ENCODE measurements around the gene NAE1. TPM values are rescaled to one million over a fixed set of nuclear protein-coding genes. Genes with fewer than 3 reads are reported as not detected.

Gene NAE1
- 68.0 and 76.9 TPM in 2 replicates for total RNA-seq

DNA sequence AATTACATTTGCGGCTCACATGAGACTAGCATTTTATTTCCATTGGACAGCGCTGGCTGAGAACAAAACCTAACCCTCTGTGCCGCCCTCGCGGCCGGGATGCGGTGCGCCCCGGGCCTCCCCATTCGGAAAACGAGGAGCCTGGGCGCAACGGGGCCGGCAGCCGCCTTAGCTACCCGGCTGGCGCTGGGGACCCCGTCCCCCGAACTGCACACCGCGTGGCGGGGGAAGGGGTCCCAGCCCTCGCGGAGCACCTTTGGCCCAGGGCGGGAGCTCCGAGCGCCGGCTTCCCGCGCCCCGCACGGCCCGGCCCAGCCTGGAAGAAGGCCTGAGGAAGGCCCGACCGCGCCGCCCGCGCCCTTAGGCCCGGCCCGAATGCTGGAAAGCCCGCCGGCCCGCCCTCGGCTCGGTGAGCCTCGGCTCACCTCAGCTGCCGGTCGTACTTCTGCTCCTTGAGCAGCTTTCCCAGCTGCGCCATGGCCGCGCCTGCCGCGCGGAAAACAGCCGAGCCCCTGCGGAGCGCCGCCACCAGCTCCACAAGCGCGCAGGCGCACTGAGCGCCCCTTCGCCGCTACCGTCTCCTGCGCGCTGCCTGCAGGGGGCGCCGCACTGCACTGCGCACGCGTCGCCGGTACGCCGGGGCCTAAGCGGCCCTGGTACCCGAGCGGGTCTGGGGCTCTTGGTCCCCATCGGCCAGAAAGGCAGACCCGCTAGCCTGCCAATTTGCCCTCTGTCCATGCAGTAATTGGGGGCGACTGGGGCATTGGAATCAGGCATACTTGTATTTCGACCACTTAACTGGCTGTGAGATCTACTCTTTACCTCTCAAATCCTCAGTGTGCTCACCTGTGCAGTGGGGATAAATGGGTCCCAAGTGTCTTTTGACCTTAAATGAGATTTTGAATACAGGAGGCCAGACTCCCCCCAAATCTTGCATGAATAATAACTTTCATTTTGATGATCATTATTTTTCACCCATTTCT is at the start of gene NAE1:
TSS of gene NAE1 (minus strand) at position 555 of the 983 bp plus-strand sequence. CDS start at position 478, 77 bp downstream.

DNA sequence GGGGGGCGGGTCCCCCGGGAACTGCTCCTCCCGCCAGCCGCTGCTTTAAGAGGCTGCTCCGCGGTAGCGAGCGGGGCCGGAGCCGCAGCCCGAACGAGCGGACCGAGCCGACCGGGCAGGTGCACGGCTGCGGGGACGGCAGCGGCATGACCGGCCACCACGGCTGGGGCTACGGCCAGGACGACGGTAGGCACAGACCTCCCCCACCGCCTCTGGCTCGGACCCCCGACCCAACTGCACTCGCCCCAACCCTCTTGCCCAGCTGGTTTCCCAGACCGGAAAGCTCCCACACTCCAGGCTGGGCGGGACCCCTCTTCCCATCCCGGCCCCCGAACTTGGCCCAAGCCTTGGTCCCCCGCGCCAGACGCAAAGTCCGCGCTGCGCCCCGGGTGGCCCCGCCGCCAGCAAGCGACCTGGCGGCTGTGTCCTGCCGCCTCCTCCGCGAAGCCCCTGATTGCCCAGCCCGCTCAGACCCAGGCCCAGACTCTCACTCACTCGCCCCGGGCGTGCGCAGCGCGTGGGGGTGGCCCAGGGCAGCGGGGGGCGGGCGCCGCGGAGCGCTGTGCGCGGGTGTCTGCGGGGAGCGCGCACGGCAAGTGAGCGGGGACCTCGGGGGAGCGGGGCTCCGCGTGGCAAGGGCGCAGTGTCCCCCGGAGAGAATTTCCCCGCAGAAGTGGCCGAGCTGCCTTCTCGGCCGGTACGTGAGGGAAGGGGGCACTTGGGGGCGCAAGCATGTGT is 13.7 kb upstream of the NAE1 start, which contains the start of gene CA7:
TSS of gene CA7 (plus strand) at position 73 of the 738 bp plus-strand sequence. CDS start at position 147, 74 bp downstream.

DNA sequence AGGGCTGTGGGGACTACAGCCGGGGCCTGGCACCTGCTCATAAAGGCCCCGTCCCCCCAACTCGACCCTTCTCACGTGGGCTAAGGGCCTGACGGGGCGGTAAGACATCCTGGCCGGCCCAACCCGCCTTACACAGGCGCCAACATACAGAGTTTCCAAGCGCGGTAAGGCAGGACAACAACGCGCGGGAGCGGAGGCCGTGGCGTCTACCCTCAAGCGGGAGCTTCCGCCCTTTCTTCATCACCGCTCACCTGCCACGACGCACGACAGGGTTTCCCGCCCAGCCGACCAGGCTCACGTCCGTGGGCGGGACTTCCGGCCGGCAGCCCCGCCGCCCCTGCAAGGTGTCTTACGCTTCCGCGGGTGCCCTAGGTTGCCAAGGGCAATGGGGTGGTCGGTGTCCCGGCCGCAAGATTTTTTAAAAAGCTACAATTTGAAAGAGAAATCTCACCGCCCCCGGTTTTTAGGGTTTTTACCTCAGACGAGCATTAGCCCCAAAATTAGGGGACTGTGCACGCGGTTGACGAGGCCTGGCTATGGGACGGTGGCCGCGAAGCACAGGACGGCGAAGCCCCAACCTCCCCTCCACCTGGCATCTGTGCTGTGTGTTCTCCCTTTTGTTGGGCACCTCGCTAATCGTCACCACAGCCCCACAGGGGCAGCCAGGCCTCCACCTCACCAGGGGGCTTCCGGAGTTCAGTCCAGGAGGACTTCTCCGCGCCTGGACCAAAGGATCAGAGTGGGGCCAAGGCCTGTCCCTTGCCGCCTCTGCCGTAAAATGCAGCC is 29.3 kb downstream of the NAE1 start, which contains the start of gene TERB1:
TSS of gene TERB1 (minus strand) at position 265 of the 786 bp plus-strand sequence. CDS start 4,786 bp downstream, outside the sequence.

Other genes starting within 250 kb of the NAE1 start
- 57.2 and 73.2 TPM in 2 replicates for gene CMTM3, start 226.3 kb downstream of the NAE1 start, total RNA-seq
- gene CMTM4, start 134.2 kb downstream of the NAE1 start, total RNA-seq = 8.4 and 8.7 TPM in 2 replicates
- gene DYNC1LI2, start 79.4 kb downstream of the NAE1 start, total RNA-seq = 49.0 and 53.5 TPM in 2 replicates
- not detected in 2 replicates for gene TERB1, start 29.4 kb downstream of the NAE1 start, total RNA-seq
- not detected in 2 replicates for gene CA7, start 13.4 kb upstream of the NAE1 start, total RNA-seq
- gene PDP2, start 49.5 kb upstream of the NAE1 start, total RNA-seq = 5.3 and 10.1 TPM in 2 replicates
- gene CDH16, start 87.9 kb upstream of the NAE1 start, total RNA-seq = not detected in 2 replicates
- 10.6 and 14.4 TPM in 2 replicates for gene RRAD, start 94.6 kb upstream of the NAE1 start, total RNA-seq
- gene CIAO2B, start 103.4 kb upstream of the NAE1 start, total RNA-seq = 143 and 174 TPM in 2 replicates
- 17.9 and 22.5 TPM in 2 replicates for gene CES2, start 104.5 kb upstream of the NAE1 start, total RNA-seq
- gene CES3, start 130.3 kb upstream of the NAE1 start, total RNA-seq = not detected in 2 replicates
- 2.5 and 3.2 TPM in 2 replicates for gene CES4A, start 157.6 kb upstream of the NAE1 start, total RNA-seq
- gene CBFB, start 198.2 kb upstream of the NAE1 start, total RNA-seq = 37.2 and 62.0 TPM in 2 replicates